IMR-90 (cell line): ENCODE results near the gene F13A1.

Source experiments
- BHLHE40 ChIP-seq: fragments of 150-350 bp; IDR thresholded peaks from 2 replicates; pipeline ENCODE4 v1.6.1; 2016; ENCODE audit warnings: mild to moderate bottlenecking, low read depth, low read length
- CEBPB ChIP-seq: IDR thresholded peaks from 2 replicates; pipeline ENCODE4 v1.6.1; 2012; ENCODE audit warnings: low read depth, low read length, improper control_type of control experiment
- CHD1 ChIP-seq: IDR thresholded peaks from 2 replicates; pipeline ENCODE4 v1.6.1; 2012; ENCODE audit warnings: low read depth, low read length, improper control_type of control experiment
- CTCF ChIP-seq: conservative IDR thresholded peaks from 2 replicates; pipeline ENCODE4 v1.5.1; 2012; ENCODE audit warnings: mild to moderate bottlenecking, low read depth, low read length, improper control_type of control experiment
- MXI1 ChIP-seq: IDR thresholded peaks from 2 replicates; pipeline ENCODE4 v1.6.1; 2012; ENCODE audit warnings: low read depth, mild to moderate bottlenecking, low read length, moderate library complexity, borderline replicate concordance
- POLR2A ChIP-seq: IDR thresholded peaks from 2 replicates; pipeline ENCODE4 v1.6.1; 2012; ENCODE audit warnings: mild to moderate bottlenecking, low read depth, low read length
- RAD21 ChIP-seq: IDR thresholded peaks from 2 replicates; pipeline ENCODE4 v1.6.1; 2012; ENCODE audit warnings: low read length, improper control_type of control experiment
- RFX5 ChIP-seq: IDR thresholded peaks from 2 replicates; pipeline ENCODE4 v1.8.0; 2012; ENCODE audit warnings: low read depth, mild to moderate bottlenecking, low read length, moderate library complexity
- TF ChIP-seq, protein P1 (sequence below): fragments of 150-350 bp; IDR thresholded peaks from 2 replicates; pipeline ENCODE4 v1.6.1; 2017; ENCODE audit warnings: mild to moderate bottlenecking, antibody characterized with exemption, low read length, low read depth

DNA sequence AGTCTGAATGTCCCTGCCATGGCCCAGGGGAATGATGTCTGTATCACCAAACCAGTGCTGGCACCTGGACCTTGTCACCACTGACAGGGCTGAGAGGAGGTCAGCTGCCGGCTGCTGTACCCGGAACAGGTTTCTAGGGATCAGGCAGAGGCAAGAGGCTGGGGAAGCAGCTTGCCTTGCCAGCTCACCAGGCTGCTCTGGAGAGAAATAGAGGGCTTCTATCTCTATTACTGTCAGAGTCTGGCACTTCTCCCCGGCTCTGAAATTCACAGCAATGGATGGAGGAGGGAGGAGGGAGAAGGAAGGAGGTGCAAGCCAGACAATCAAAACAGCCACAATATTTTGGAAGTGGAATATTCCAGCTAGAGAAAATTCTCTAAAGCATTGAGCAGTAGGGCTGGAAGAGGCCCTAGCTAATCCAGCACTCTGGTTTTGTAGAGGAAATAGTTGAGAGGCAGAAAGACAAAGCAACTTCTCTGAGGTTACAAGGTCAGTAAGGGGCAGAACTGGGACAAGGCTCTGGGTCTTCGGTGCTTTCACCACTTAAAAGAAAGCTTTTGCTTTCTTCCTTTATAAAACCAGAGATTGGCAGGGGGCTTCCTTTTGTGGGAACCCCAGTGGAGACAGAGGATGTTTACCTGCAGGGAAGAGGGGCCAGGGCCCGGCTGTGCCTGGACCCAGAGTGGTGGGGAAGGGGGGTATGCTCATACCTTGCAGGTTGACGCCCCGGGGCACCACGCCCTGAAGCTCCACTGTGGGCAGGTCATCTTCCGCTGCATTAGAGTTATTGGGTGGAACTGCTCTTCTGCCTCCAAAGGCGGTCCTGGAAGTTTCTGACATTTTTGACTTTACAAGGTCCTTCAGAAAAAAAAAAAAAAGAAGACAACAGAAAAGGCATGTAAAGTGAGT lies 2.4 kb downstream of the F13A1 start:
- TF ChIP-seq POLR2A (no peak), CTCF (no peak), RAD21 (no peak), CEBPB (no peak), MXI1 (no peak), CHD1 (no peak), RFX5 (no peak), BHLHE40 (no peak)
- TF ChIP-seq, protein P1, sequence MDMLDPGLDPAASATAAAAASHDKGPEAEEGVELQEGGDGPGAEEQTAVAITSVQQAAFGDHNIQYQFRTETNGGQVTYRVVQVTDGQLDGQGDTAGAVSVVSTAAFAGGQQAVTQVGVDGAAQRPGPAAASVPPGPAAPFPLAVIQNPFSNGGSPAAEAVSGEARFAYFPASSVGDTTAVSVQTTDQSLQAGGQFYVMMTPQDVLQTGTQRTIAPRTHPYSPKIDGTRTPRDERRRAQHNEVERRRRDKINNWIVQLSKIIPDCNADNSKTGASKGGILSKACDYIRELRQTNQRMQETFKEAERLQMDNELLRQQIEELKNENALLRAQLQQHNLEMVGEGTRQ = no peak
